ENCODE data around the gene SFTA2.

The SFTA2 gene

GRCh38 chr6:30951907-30952469 lies 20.0 kb upstream of the SFTA2 start:
- no peak for TF ChIP-seq CTCF (IDR thresholded peaks at IDR 0.05)
- Histone ChIP-seq H3K9me3 (no peaks in the 10 kb centered on the region), H3K27ac (no peak overlapping the region), H3K36me3 (no peaks in the 10 kb centered on the region), H3K4me3 (ENCODE audit: low read depth in 1 of 2, low read length in 1 of 2) (no peak overlapping the region), H3K27me3 (peaks cover 85% of the 10 kb centered on the region), H3K4me1 (ENCODE audit: control insufficient read depth in 1 of 2, insufficient read depth in 1 of 2, low read depth in 1 of 2, low read length in 1 of 2) (peaks cover 8 to 9% of the 10 kb centered on the region in 2 experiments)

- H3K4me3 ChIP-seq (ENCODE audit: low read depth in 1 of 2, low read length in 1 of 2), result no peak overlapping the region
- H3K9me3 ChIP-seq, result no peaks in the 10 kb centered on the region
- peaks cover 85% of the 10 kb centered on the region for H3K27me3 ChIP-seq
- no peaks in the 10 kb centered on the region for H3K4me1 ChIP-seq (ENCODE audit: control insufficient read depth in 1 of 2, insufficient read depth in 1 of 2, low read depth in 1 of 2, low read length in 1 of 2)
- H3K27ac ChIP-seq, result no peak overlapping the region
- no peak for TF ChIP-seq CTCF (IDR thresholded peaks at IDR 0.05)
- no peaks in the 10 kb centered on the region for H3K36me3 ChIP-seq
Measured at GRCh38 chr6:30948811-30949210, 16.8 kb upstream of the SFTA2 start.

GRCh38 chr6:30947231-30947630 lies 15.3 kb upstream of the SFTA2 start:
- Histone ChIP-seq H3K9me3 (no peaks in the 10 kb centered on the region), H3K27me3 (peaks cover 85% of the 10 kb centered on the region), H3K4me3 (ENCODE audit: low read depth in 1 of 2, low read length in 1 of 2) (no peak overlapping the region), H3K36me3 (no peaks in the 10 kb centered on the region), H3K27ac (no peak overlapping the region), H3K4me1 (ENCODE audit: control insufficient read depth in 1 of 2, insufficient read depth in 1 of 2, low read depth in 1 of 2, low read length in 1 of 2) (no peaks in the 10 kb centered on the region)
- TF ChIP-seq CTCF (IDR thresholded peaks at IDR 0.05), result no peak

- H3K27ac ChIP-seq, result no peak overlapping the region
- no peaks in the 10 kb centered on the region for H3K4me1 ChIP-seq (ENCODE audit: control insufficient read depth in 1 of 2, insufficient read depth in 1 of 2, low read depth in 1 of 2, low read length in 1 of 2)
- H3K9me3 ChIP-seq, result no peaks in the 10 kb centered on the region
- no peaks in the 10 kb centered on the region for H3K36me3 ChIP-seq
- H3K4me3 ChIP-seq (ENCODE audit: low read depth in 1 of 2, low read length in 1 of 2), result no peak overlapping the region
- H3K27me3 ChIP-seq, result peaks cover 86% of the 10 kb centered on the region
- TF ChIP-seq CTCF (IDR thresholded peaks at IDR 0.05), result no peak
Measured at GRCh38 chr6:30945281-30945680, 13.3 kb upstream of the SFTA2 start.

- TF ChIP-seq CTCF (IDR thresholded peaks at IDR 0.05), result no peak
- peaks cover 94% of the 10 kb centered on the region for H3K27me3 ChIP-seq
- H3K36me3 ChIP-seq, result no peaks in the 10 kb centered on the region
- H3K4me1 ChIP-seq (ENCODE audit: control insufficient read depth in 1 of 2, insufficient read depth in 1 of 2, low read depth in 1 of 2, low read length in 1 of 2), result no peaks in the 10 kb centered on the region
- no peak overlapping the region for H3K4me3 ChIP-seq (ENCODE audit: low read depth in 1 of 2, low read length in 1 of 2)
- H3K27ac ChIP-seq, result no peak overlapping the region
- no peaks in the 10 kb centered on the region for H3K9me3 ChIP-seq
Measured at GRCh38 chr6:30944051-30944450, 12.1 kb upstream of the SFTA2 start.

Data from neutrophil (primary cell).